ENCODE measurements around the gene EGFLAM.

DNA sequence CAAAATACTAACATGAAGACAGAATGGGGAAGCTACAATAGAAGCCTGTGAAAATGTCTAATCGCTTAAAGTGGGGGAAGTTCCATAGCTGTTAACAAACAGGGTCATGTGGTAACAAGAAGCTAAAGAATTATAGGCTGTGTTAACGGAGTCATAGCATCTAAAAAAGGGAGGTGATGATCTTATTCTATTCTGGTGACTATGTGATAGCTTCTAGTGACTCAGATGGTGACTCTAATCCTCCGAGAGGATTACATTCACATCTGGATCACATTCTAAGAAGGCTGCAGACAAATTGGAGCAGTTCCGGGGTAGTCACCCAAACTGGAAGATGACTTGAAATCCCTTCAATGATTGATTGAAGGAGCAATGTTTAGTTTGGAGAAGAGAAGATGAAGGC, 156.0 kb downstream of the EGFLAM start:
- TF ChIP-seq, protein P1, sequence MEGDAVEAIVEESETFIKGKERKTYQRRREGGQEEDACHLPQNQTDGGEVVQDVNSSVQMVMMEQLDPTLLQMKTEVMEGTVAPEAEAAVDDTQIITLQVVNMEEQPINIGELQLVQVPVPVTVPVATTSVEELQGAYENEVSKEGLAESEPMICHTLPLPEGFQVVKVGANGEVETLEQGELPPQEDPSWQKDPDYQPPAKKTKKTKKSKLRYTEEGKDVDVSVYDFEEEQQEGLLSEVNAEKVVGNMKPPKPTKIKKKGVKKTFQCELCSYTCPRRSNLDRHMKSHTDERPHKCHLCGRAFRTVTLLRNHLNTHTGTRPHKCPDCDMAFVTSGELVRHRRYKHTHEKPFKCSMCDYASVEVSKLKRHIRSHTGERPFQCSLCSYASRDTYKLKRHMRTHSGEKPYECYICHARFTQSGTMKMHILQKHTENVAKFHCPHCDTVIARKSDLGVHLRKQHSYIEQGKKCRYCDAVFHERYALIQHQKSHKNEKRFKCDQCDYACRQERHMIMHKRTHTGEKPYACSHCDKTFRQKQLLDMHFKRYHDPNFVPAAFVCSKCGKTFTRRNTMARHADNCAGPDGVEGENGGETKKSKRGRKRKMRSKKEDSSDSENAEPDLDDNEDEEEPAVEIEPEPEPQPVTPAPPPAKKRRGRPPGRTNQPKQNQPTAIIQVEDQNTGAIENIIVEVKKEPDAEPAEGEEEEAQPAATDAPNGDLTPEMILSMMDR (IDR thresholded peaks at IDR 0.05), result no peak
- no peak for TF ChIP-seq POLR2A (IDR thresholded peaks at IDR 0.05)
